ENCODE data around the gene MKX.

DNA sequence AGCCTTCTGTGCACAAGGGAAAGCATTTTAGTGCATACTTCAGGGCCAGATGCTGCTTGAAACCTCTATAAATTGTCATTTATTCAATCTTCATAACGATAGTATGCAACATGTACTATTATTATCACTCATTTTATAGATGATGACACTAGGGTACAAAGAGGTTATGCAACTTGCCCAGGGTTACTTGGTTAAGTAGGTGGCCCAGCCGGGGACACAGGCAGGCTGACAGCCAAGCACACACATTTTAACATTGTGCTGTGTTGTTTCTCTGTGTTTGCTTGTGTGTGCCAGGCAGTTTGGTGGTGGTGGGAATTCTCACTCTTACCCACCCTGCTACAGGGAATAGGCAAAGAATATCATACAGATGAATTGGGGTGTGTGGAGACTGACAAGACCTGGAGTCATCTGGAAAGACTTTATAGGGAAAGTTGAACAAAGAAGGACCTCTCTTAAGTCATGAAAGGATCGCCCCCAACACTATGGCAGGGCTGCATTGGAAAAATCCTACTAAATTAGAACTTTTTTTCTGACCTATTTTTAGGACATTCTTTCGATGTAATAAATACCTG, 98.9 kb downstream of the MKX start:
- TF ChIP-seq, protein P1, sequence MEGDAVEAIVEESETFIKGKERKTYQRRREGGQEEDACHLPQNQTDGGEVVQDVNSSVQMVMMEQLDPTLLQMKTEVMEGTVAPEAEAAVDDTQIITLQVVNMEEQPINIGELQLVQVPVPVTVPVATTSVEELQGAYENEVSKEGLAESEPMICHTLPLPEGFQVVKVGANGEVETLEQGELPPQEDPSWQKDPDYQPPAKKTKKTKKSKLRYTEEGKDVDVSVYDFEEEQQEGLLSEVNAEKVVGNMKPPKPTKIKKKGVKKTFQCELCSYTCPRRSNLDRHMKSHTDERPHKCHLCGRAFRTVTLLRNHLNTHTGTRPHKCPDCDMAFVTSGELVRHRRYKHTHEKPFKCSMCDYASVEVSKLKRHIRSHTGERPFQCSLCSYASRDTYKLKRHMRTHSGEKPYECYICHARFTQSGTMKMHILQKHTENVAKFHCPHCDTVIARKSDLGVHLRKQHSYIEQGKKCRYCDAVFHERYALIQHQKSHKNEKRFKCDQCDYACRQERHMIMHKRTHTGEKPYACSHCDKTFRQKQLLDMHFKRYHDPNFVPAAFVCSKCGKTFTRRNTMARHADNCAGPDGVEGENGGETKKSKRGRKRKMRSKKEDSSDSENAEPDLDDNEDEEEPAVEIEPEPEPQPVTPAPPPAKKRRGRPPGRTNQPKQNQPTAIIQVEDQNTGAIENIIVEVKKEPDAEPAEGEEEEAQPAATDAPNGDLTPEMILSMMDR (IDR thresholded peaks at IDR 0.05): no peak
- TF ChIP-seq, protein P2, sequence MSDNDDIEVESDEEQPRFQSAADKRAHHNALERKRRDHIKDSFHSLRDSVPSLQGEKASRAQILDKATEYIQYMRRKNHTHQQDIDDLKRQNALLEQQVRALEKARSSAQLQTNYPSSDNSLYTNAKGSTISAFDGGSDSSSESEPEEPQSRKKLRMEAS (IDR thresholded peaks at IDR 0.05): no peak
- TF ChIP-seq RAD21 (conservative IDR thresholded peaks at IDR 0.05 in 1 of 2, IDR thresholded peaks at IDR 0.05 in 1 of 2): no peak
- no peak for TF ChIP-seq FOSL2 (IDR thresholded peaks at IDR 0.05)
- TF ChIP-seq FOSL2 (CRISPR knock-in tag; IDR thresholded peaks at IDR 0.05): no peak
- TF ChIP-seq MAFK (IDR thresholded peaks at IDR 0.05; ENCODE audit: partially characterized antibody): no peak
- TF ChIP-seq POLR2AphosphoS2 (conservative IDR thresholded peaks at IDR 0.05; ENCODE audit: low read length): no peak
- TF ChIP-seq EP300 (IDR thresholded peaks at IDR 0.05): no peak
- TF ChIP-seq, protein P3, sequence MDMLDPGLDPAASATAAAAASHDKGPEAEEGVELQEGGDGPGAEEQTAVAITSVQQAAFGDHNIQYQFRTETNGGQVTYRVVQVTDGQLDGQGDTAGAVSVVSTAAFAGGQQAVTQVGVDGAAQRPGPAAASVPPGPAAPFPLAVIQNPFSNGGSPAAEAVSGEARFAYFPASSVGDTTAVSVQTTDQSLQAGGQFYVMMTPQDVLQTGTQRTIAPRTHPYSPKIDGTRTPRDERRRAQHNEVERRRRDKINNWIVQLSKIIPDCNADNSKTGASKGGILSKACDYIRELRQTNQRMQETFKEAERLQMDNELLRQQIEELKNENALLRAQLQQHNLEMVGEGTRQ (IDR thresholded peaks at IDR 0.05): no peak
- TF ChIP-seq PHF8 (IDR thresholded peaks at IDR 0.05; ENCODE audit: borderline replicate concordance, low read depth): no peak
- TF ChIP-seq, protein P4, sequence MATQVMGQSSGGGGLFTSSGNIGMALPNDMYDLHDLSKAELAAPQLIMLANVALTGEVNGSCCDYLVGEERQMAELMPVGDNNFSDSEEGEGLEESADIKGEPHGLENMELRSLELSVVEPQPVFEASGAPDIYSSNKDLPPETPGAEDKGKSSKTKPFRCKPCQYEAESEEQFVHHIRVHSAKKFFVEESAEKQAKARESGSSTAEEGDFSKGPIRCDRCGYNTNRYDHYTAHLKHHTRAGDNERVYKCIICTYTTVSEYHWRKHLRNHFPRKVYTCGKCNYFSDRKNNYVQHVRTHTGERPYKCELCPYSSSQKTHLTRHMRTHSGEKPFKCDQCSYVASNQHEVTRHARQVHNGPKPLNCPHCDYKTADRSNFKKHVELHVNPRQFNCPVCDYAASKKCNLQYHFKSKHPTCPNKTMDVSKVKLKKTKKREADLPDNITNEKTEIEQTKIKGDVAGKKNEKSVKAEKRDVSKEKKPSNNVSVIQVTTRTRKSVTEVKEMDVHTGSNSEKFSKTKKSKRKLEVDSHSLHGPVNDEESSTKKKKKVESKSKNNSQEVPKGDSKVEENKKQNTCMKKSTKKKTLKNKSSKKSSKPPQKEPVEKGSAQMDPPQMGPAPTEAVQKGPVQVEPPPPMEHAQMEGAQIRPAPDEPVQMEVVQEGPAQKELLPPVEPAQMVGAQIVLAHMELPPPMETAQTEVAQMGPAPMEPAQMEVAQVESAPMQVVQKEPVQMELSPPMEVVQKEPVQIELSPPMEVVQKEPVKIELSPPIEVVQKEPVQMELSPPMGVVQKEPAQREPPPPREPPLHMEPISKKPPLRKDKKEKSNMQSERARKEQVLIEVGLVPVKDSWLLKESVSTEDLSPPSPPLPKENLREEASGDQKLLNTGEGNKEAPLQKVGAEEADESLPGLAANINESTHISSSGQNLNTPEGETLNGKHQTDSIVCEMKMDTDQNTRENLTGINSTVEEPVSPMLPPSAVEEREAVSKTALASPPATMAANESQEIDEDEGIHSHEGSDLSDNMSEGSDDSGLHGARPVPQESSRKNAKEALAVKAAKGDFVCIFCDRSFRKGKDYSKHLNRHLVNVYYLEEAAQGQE (IDR thresholded peaks at IDR 0.05): no peak
- no peak for TF ChIP-seq POLR2A (IDR thresholded peaks at IDR 0.05; ENCODE audit: low read length)
- no peak for TF ChIP-seq KDM5A (IDR thresholded peaks at IDR 0.05)
